Measurements from ENCODE around the gene FAM163B.

DNA sequence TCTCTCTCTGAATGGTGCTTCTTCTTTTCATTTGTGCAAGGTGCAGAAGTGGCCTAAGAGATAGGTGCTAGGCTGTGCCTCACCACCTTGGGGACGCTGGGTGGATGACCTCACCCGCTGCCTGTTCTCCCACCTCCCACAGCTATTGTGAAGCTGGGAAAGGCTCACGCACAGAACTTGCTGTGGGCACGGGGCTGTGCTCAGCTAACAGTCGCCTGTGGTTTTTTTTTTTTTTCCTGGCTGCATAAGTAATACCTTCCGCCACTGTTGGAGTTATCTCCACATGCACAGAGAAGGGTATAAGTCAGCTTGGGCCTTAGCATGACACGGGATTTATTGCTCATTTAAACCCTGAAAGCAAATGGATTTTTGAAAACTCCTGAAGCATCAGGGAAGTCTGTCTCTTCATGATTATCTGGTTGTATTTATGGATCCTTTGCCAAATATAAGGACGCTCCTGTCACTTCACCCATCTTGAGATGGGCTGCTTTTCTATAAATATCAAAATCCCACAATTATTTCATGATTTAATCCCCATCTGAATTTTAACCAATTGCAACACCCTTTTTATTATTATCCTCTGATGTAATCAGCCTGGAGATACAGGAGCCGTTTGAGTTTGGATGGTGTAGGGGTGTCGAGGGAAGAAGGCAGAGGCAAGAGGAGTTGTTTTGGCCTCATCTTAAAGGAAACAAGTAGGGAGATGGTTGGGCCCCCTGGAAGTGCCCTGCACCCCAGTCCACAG lies 36.0 kb upstream of the FAM163B start:
- TF ChIP-seq RARB (CRISPR knock-in tag; IDR thresholded peaks at IDR 0.05) (no peak), PPARA (CRISPR knock-in tag; IDR thresholded peaks at IDR 0.05; ENCODE audit: borderline replicate concordance) (no peak), CREB5 (CRISPR knock-in tag; IDR thresholded peaks at IDR 0.05; ENCODE audit: low read depth) (no peak), ESRRG (CRISPR knock-in tag; IDR thresholded peaks at IDR 0.05) (no peak), POU6F1 (CRISPR knock-in tag; IDR thresholded peaks at IDR 0.05; ENCODE audit: borderline replicate concordance, low read depth) (no peak)
